ENCODE results near the gene RNPS1.

DNA sequence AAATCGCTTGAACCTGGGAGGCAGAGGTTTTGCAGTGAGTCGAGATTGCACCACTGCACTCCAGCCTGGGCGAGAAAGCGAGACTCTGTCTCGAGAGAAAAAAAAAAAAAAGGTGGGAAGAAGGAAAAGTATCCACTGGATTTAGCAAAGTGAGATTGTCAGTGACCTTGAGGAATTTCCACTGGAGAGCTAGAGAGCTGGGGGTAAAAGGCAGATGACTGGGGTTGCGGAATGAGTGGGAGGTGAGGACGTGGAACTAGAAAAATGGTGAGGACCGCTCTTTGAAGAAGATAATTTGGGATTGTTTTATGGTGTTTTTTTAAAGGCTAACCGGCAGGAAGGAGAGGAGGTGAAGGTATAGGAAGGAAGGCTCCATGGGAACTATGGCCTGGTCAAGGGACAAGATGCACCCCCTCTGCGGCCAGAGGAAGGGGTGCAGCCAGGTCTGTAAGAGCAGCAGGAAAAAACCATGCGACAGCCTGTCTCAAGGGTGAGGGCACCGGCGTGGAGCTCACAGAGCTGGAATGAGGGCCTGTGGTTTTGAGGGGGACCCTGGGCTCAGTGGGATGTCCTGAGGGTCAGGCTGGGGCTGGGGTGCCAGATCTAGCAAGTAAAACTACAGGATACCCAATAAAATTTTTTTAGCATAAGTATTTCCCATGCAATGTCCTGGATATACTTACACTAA, 63.4 kb downstream of the RNPS1 start:
- TF ChIP-seq, protein P1, sequence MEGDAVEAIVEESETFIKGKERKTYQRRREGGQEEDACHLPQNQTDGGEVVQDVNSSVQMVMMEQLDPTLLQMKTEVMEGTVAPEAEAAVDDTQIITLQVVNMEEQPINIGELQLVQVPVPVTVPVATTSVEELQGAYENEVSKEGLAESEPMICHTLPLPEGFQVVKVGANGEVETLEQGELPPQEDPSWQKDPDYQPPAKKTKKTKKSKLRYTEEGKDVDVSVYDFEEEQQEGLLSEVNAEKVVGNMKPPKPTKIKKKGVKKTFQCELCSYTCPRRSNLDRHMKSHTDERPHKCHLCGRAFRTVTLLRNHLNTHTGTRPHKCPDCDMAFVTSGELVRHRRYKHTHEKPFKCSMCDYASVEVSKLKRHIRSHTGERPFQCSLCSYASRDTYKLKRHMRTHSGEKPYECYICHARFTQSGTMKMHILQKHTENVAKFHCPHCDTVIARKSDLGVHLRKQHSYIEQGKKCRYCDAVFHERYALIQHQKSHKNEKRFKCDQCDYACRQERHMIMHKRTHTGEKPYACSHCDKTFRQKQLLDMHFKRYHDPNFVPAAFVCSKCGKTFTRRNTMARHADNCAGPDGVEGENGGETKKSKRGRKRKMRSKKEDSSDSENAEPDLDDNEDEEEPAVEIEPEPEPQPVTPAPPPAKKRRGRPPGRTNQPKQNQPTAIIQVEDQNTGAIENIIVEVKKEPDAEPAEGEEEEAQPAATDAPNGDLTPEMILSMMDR (IDR thresholded peaks at IDR 0.05; ENCODE audit: borderline replicate concordance, extremely low read depth, low read length, poor library complexity, severe bottlenecking): no peak
- no peak for TF ChIP-seq EZH2 (IDR thresholded peaks at IDR 0.05; ENCODE audit: borderline replicate concordance, low read depth, low read length, severe bottlenecking)

All from DND-41 (cell line).